Measurements from ENCODE around the gene CALU. TPM values are rescaled to one million over a fixed set of nuclear protein-coding genes. Genes with fewer than 3 reads are reported as not detected.

Gene CALU
- total RNA-seq, 1 donor from 2014 or later = 197 TPM

DNA sequence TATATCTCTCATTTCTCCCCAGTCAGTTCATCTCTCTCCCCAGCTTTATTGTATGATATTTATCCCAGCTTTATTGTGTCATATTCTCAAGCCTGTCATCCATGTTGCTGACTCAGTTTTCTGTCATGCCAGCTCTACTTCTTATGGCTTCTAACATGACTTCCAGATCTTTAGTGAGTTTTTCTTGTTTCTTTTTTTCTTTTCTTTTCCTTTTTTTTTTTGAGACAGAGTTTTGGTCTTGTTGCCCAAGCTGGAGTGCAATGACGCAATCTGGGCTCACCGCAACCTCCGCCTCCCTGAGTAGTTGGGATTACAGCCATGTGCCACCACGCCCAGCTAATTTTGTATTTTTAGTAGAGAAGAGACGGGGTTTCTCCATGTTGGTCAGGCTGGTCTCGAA is 28.7 kb upstream of the CALU start:
- TF ChIP-seq CTCF (IDR thresholded peaks at IDR 0.05; ENCODE audit: unreplicated experiment) = no peak
- Mint-ChIP-seq H3K27ac (ENCODE audit: unreplicated experiment) (no peak overlapping the region), H3K27me3 (ENCODE audit: unreplicated experiment) (peaks cover 6% of the 10 kb centered on the region), H3K36me3 (ENCODE audit: low read depth, unreplicated experiment) (no peaks in the 10 kb centered on the region), H3K4me1 (ENCODE audit: unreplicated experiment) (peaks cover 40% of the 10 kb centered on the region), H3K9me3 (ENCODE audit: unreplicated experiment) (no peaks in the 10 kb centered on the region), H3K4me3 (ENCODE audit: unreplicated experiment) (no peak overlapping the region)
- DNase-seq (ENCODE audit: low spot score) = no peak

DNA sequence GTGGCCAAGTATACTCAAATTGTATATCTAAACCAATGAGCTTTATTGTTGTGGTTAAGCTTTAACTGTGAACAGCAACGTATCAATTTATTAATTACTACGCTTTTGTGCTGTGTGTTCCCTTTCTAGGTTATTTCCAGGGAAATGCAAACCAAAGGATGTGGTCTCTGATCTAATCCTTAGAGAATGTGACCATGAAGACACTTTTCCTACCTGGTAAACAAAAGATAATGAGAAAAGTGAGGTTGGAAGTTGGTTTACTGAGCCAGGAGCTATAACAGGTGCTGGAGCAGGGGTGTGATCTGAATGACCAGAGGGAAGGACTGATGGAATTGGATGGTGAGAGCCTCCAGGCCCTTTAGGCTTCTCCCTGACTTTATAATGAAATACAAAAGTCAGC is 25.4 kb upstream of the CALU start:
- H3K4me3 Mint-ChIP-seq (ENCODE audit: unreplicated experiment) = no peak overlapping the region
- H3K27ac Mint-ChIP-seq (ENCODE audit: unreplicated experiment) = peak overlapping the region; percentile 74
- peaks cover 3% of the 10 kb centered on the region for H3K36me3 Mint-ChIP-seq (ENCODE audit: low read depth, unreplicated experiment)
- H3K27me3 Mint-ChIP-seq (ENCODE audit: unreplicated experiment) = peaks cover 9% of the 10 kb centered on the region
- no peak for TF ChIP-seq CTCF (IDR thresholded peaks at IDR 0.05; ENCODE audit: unreplicated experiment)
- no peaks in the 10 kb centered on the region for H3K9me3 Mint-ChIP-seq (ENCODE audit: unreplicated experiment)
- no peak for DNase-seq (ENCODE audit: low spot score)
- peaks cover 42% of the 10 kb centered on the region for H3K4me1 Mint-ChIP-seq (ENCODE audit: unreplicated experiment)

- Mint-ChIP-seq H3K4me3 (ENCODE audit: unreplicated experiment) (no peak overlapping the region), H3K27me3 (ENCODE audit: unreplicated experiment) (peaks cover 8% of the 10 kb centered on the region), H3K36me3 (ENCODE audit: low read depth, unreplicated experiment) (peaks cover 3% of the 10 kb centered on the region), H3K9me3 (ENCODE audit: unreplicated experiment) (no peaks in the 10 kb centered on the region), H3K27ac (ENCODE audit: unreplicated experiment) (peak overlapping the region; percentile 96), H3K4me1 (ENCODE audit: unreplicated experiment) (peaks cover 41% of the 10 kb centered on the region)
- DNase-seq (ENCODE audit: low spot score) = peak; percentile 49
- TF ChIP-seq CTCF (IDR thresholded peaks at IDR 0.05; ENCODE audit: unreplicated experiment) = no peak
Observed at GRCh38 chr7:128714701-128715495, 24.3 kb upstream of the CALU start.

- peaks cover 8% of the 10 kb centered on the region for H3K27me3 Mint-ChIP-seq (ENCODE audit: unreplicated experiment)
- H3K36me3 Mint-ChIP-seq (ENCODE audit: low read depth, unreplicated experiment) = peaks cover 3% of the 10 kb centered on the region
- H3K4me3 Mint-ChIP-seq (ENCODE audit: unreplicated experiment) = no peak overlapping the region
- no peak for DNase-seq (ENCODE audit: low spot score)
- TF ChIP-seq CTCF (IDR thresholded peaks at IDR 0.05; ENCODE audit: unreplicated experiment) = no peak
- no peak overlapping the region for H3K27ac Mint-ChIP-seq (ENCODE audit: unreplicated experiment)
- H3K4me1 Mint-ChIP-seq (ENCODE audit: unreplicated experiment) = peaks cover 31% of the 10 kb centered on the region
- H3K9me3 Mint-ChIP-seq (ENCODE audit: unreplicated experiment) = no peaks in the 10 kb centered on the region
Observed at GRCh38 chr7:128718967-128719642, 20.1 kb upstream of the CALU start.

DNA sequence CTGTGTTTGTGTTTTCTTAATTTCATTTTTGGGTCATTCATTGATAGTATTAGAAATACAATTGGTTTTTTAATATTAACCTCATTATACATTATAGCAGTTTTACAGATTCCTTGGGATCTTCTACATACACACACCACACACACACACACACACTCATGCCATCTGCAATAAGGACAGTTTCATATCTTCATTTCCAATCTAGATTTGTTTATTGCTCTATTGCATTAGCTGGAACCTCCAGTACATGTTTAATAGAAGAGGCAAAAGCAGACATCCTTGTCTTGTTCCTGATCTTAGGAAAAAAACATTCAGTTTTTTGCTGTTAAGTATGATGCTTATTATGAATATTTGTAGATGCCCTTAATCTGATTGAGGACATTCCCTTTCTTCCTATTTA is 17.8 kb upstream of the CALU start:
- peaks cover 3% of the 10 kb centered on the region for H3K27me3 Mint-ChIP-seq (ENCODE audit: unreplicated experiment)
- no peak for TF ChIP-seq CTCF (IDR thresholded peaks at IDR 0.05; ENCODE audit: unreplicated experiment)
- peaks cover 12% of the 10 kb centered on the region for H3K4me1 Mint-ChIP-seq (ENCODE audit: unreplicated experiment)
- peaks cover 9% of the 10 kb centered on the region for H3K36me3 Mint-ChIP-seq (ENCODE audit: low read depth, unreplicated experiment)
- no peak for DNase-seq (ENCODE audit: low spot score)
- no peak overlapping the region for H3K4me3 Mint-ChIP-seq (ENCODE audit: unreplicated experiment)
- no peaks in the 10 kb centered on the region for H3K9me3 Mint-ChIP-seq (ENCODE audit: unreplicated experiment)
- no peak overlapping the region for H3K27ac Mint-ChIP-seq (ENCODE audit: unreplicated experiment)
